Neural cell (in vitro differentiated cells): ENCODE results near the gene ALDH2. TPM values are rescaled to one million over a fixed set of nuclear protein-coding genes. Genes with fewer than 3 reads are reported as not detected.

Source experiments
- H2AFZ ChIP-seq: fragments of 200-600, 300-800 bp; sonication (generic), shearing (Covaris generic); 2 replicates; pipeline ENCODE4 v1.6.0; 2014; ENCODE audit warnings: low read depth, mild to moderate bottlenecking, antibody characterized with exemption, low read length, moderate library complexity
- H3F3A ChIP-seq: fragments of 200-600 bp; shearing (Covaris generic); 2 replicates; pipeline ENCODE4 v1.6.1; 2016; ENCODE audit warnings: mild to moderate bottlenecking, moderate library complexity, mixed read lengths, antibody characterized with exemption, low read length; ENCODE audit not compliant: insufficient read depth, poor library complexity, severe bottlenecking
- H3K27ac ChIP-seq: fragments of 200-600, 300-800 bp; sonication (generic), shearing (Covaris generic); 2 replicates; pipeline ENCODE4 v1.5.1; 2014; ENCODE audit warnings: mild to moderate bottlenecking, low read length, moderate library complexity
- H3K27me3 ChIP-seq: fragments of 300-800, 200-600 bp; sonication (generic), shearing (Covaris generic); 2 replicates; pipeline ENCODE4 v1.6.0; 2014; ENCODE audit warnings: mild to moderate bottlenecking, low read depth, low read length, moderate library complexity; ENCODE audit not compliant: insufficient read depth
- H3K36me3 ChIP-seq: fragments of 300-800, 200-600 bp; sonication (generic), shearing (Covaris generic); 2 replicates; pipeline ENCODE4 v1.5.1; 2014; ENCODE audit warnings: mild to moderate bottlenecking, antibody characterized with exemption, low read length, moderate library complexity; ENCODE audit not compliant: insufficient read depth
- H3K4me2 ChIP-seq: fragments of 300-800, 200-600 bp; sonication (generic), shearing (Covaris generic); 2 replicates; pipeline ENCODE4 v1.6.0; 2014; ENCODE audit warnings: mild to moderate bottlenecking, low read length
- H3K4me3 ChIP-seq: fragments of 300-800, 200-600 bp; sonication (generic), shearing (Covaris generic); 2 replicates; pipeline ENCODE4 v1.5.1; 2014; ENCODE audit warnings: mild to moderate bottlenecking, low read length, moderate library complexity
- H3K79me2 ChIP-seq: fragments of 200-600 bp; shearing (Covaris generic); replicated peaks from 2 replicates; pipeline ENCODE4 v1.6.0; 2014; ENCODE audit warnings: mild to moderate bottlenecking, low read length, moderate library complexity; ENCODE audit not compliant: insufficient read depth
- H3K9ac ChIP-seq: fragments of 300-800, 200-600 bp; sonication (generic), shearing (Covaris generic); 2 replicates; pipeline ENCODE4 v1.6.1; 2016; ENCODE audit warnings: mild to moderate bottlenecking, low read length, mixed read lengths
- H3K9me2 ChIP-seq: fragments of 200-600 bp; shearing (Covaris generic); 2 replicates; pipeline ENCODE4 v1.6.1; 2016; ENCODE audit warnings: mild to moderate bottlenecking, low read length, mixed read lengths; ENCODE audit not compliant: insufficient read depth
- H3K9me3 ChIP-seq: fragments of 200-600, 300-800 bp; sonication (generic), shearing (Covaris generic); 2 replicates; pipeline ENCODE4 v1.6.1; 2016; ENCODE audit warnings: mild to moderate bottlenecking, mixed run types, low read length, moderate library complexity, mixed read lengths
- H4K20me1 ChIP-seq: fragments of 200-600 bp; shearing (Covaris generic); 2 replicates; pipeline ENCODE4 v1.6.1; 2016; ENCODE audit warnings: mild to moderate bottlenecking, mixed run types; ENCODE audit not compliant: insufficient read depth
- CTCF ChIP-seq: fragments of 450-650 bp; IDR thresholded peaks from 2 replicates; pipeline ENCODE4 v1.5.1; 2014; ENCODE audit warnings: antibody characterized with exemption, mild to moderate bottlenecking, moderate library complexity; ENCODE audit not compliant: poor library complexity, severe bottlenecking
- EP300 ChIP-seq: fragments of 450-650 bp; conservative IDR thresholded peaks from 2 replicates; pipeline ENCODE4 v1.6.1; 2014; ENCODE audit warnings: antibody characterized with exemption, mild to moderate bottlenecking, moderate library complexity; ENCODE audit not compliant: poor library complexity, severe bottlenecking
- EZH2 ChIP-seq: fragments of 200-600, 300-800 bp; shearing (Covaris generic), sonication (generic); IDR thresholded peaks from 2 replicates; pipeline ENCODE4 v1.6.1; 2014; ENCODE audit warnings: antibody characterized with exemption, low read length, borderline replicate concordance, mild to moderate bottlenecking; ENCODE audit not compliant: insufficient read depth, poor library complexity, severe bottlenecking
- MXI1 ChIP-seq: fragments of 450-650 bp; conservative IDR thresholded peaks from 2 replicates; pipeline ENCODE4 v1.6.1; 2014; ENCODE audit warnings: antibody characterized with exemption, mild to moderate bottlenecking; ENCODE audit not compliant: poor library complexity, severe bottlenecking
- POLR2AphosphoS5 ChIP-seq: IDR thresholded peaks from 2 replicates; pipeline ENCODE4 v1.6.1; 2012
- RAD21 ChIP-seq: fragments of 450-650 bp; conservative IDR thresholded peaks from 2 replicates; pipeline ENCODE4 v1.6.1; 2014; ENCODE audit warnings: antibody characterized with exemption, mild to moderate bottlenecking, moderate library complexity
- REST ChIP-seq: IDR thresholded peaks from 2 replicates; pipeline ENCODE4 v1.6.1; 2012; ENCODE audit warnings: borderline replicate concordance
- SMC3 ChIP-seq: fragments of 450-650 bp; conservative IDR thresholded peaks from 2 replicates; pipeline ENCODE4 v1.6.1; 2014; ENCODE audit warnings: antibody characterized with exemption, mild to moderate bottlenecking, moderate library complexity; ENCODE audit not compliant: poor library complexity
- TAF1 ChIP-seq: IDR thresholded peaks from 2 replicates; pipeline ENCODE4 v1.6.1; 2012; ENCODE audit warnings: low read depth
- polyA plus RNA-seq: library from polyadenylated mRNA; depleted of rRNA; stranded (reverse); fragments of >200 nt; gene quantifications from 2 replicates; pipeline ENCODE4 v1.2.3, GENCODE V29; 2014

The ALDH2 gene
- polyA plus RNA-seq, 1 donor from 2014 or later, result 64.3 TPM

- H4K20me1 ChIP-seq, result no peaks in the 10 kb centered on the region
- H2AFZ ChIP-seq, result no peak overlapping the region
- no peaks in the 10 kb centered on the region for H3K27me3 ChIP-seq
- H3K36me3 ChIP-seq, result no peaks in the 10 kb centered on the region
- H3K9me2 ChIP-seq, result no peaks in the 10 kb centered on the region
- TF ChIP-seq POLR2AphosphoS5 (no peak), EP300 (no peak), REST (no peak), MXI1 (no peak), TAF1 (no peak), RAD21 (no peak), CTCF (no peak), EZH2 (no peak), SMC3 (no peak)
- no peaks in the 10 kb centered on the region for H3F3A ChIP-seq
- no peak overlapping the region for H3K27ac ChIP-seq
- H3K9ac ChIP-seq, result no peak overlapping the region
- no peak overlapping the region for H3K4me3 ChIP-seq
- no peak overlapping the region for H3K4me2 ChIP-seq
- H3K9me3 ChIP-seq, result no peaks in the 10 kb centered on the region
- H3K79me2 ChIP-seq, result no peaks in the 10 kb centered on the region
Measured at GRCh38 chr12:111758120-111758561, 8.6 kb upstream of the ALDH2 start.

GRCh38 chr12:111759271-111759670 lies 7.5 kb upstream of the ALDH2 start:
- no peak overlapping the region for H3K27ac ChIP-seq
- H3K36me3 ChIP-seq, result no peaks in the 10 kb centered on the region
- H3K9ac ChIP-seq, result no peak overlapping the region
- H3K9me3 ChIP-seq, result no peaks in the 10 kb centered on the region
- H3K4me2 ChIP-seq, result no peak overlapping the region
- H2AFZ ChIP-seq, result no peak overlapping the region
- H3K27me3 ChIP-seq, result no peaks in the 10 kb centered on the region
- TF ChIP-seq TAF1 (no peak), REST (no peak), SMC3 (no peak), EP300 (no peak), MXI1 (no peak), POLR2AphosphoS5 (no peak), CTCF (no peak), EZH2 (no peak), RAD21 (no peak)
- no peaks in the 10 kb centered on the region for H3K79me2 ChIP-seq
- no peaks in the 10 kb centered on the region for H3F3A ChIP-seq
- H3K4me3 ChIP-seq, result no peak overlapping the region
- no peaks in the 10 kb centered on the region for H3K9me2 ChIP-seq
- H4K20me1 ChIP-seq, result no peaks in the 10 kb centered on the region
